Panc1 (cell line): ENCODE results near the gene ZNF808.

Source experiments
- CTCF ChIP-seq: fragments of 450-650 bp; IDR thresholded peaks from 2 replicates; pipeline ENCODE4 v1.5.1; 2017; ENCODE audit warnings: mild to moderate bottlenecking
- POLR2AphosphoS5 ChIP-seq: IDR thresholded peaks from 2 replicates; pipeline ENCODE4 v1.6.1; 2012; ENCODE audit warnings: mild to moderate bottlenecking, low read depth, low read length, moderate library complexity
- SIN3A ChIP-seq: IDR thresholded peaks from 2 replicates; pipeline ENCODE4 v1.6.1; 2012; ENCODE audit warnings: low read depth, mild to moderate bottlenecking, low read length, moderate library complexity, borderline replicate concordance; ENCODE audit not compliant: insufficient read depth
- TF ChIP-seq, protein P1 (sequence below), 2 experiments: IDR thresholded peaks; 2 replicates each; pipeline ENCODE4 v1.6.1; 2011 to 2012; ENCODE audit warnings: low read depth in 2 of 2, control low read depth in 1 of 2, low read length in 1 of 2, mild to moderate bottlenecking in 1 of 2, moderate library complexity in 1 of 2; ENCODE audit not compliant: insufficient read depth in 1 of 2

DNA sequence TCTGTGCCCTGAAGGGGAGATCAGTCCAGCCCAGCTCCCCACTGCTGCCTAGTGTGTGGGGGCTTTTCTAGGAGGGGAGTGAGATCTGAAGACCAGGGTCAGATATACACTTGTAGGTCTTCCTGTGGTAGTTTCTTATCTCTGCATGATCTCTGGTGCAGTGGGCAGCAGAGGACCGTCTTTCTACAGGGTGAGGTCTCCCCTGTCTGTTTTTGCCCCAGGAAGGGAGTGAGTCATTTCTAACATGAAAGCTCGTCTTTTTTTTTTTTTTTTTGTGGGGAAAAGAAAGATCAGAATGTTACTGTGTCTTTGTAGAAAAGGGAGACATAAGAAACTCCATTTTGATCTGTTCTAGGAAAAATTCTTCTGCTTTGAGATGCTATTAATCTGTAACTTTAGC lies 8.8 kb upstream of the ZNF808 start:
- TF ChIP-seq CTCF (no peak), POLR2AphosphoS5 (no peak), SIN3A (no peak)
- TF ChIP-seq, protein P1, sequence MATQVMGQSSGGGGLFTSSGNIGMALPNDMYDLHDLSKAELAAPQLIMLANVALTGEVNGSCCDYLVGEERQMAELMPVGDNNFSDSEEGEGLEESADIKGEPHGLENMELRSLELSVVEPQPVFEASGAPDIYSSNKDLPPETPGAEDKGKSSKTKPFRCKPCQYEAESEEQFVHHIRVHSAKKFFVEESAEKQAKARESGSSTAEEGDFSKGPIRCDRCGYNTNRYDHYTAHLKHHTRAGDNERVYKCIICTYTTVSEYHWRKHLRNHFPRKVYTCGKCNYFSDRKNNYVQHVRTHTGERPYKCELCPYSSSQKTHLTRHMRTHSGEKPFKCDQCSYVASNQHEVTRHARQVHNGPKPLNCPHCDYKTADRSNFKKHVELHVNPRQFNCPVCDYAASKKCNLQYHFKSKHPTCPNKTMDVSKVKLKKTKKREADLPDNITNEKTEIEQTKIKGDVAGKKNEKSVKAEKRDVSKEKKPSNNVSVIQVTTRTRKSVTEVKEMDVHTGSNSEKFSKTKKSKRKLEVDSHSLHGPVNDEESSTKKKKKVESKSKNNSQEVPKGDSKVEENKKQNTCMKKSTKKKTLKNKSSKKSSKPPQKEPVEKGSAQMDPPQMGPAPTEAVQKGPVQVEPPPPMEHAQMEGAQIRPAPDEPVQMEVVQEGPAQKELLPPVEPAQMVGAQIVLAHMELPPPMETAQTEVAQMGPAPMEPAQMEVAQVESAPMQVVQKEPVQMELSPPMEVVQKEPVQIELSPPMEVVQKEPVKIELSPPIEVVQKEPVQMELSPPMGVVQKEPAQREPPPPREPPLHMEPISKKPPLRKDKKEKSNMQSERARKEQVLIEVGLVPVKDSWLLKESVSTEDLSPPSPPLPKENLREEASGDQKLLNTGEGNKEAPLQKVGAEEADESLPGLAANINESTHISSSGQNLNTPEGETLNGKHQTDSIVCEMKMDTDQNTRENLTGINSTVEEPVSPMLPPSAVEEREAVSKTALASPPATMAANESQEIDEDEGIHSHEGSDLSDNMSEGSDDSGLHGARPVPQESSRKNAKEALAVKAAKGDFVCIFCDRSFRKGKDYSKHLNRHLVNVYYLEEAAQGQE (IDR thresholded peaks at IDR 0.05; ENCODE audit: insufficient read depth in 1 of 2, low read depth in 2 of 2, low read length in 1 of 2): no peak
